Activated T-helper 1 cell treated with anti-CD3 and anti-CD28 coated beads, Interleukin-2, amount 50 U/mL, for 16 hours (primary cell): ENCODE results near the gene ASB2.

Experiments
- DNase-seq, 2 donors: peaks; one replicate each; pipeline ENCODE4 v3.0.0-alpha.2; 2020; ENCODE audit warnings: low read depth in 1 of 2, low spot score in 1 of 2

Gene ASB2

GRCh38 chr14:93964281-93964680, 12.1 kb downstream of the ASB2 start:
- no peak for DNase-seq

GRCh38 chr14:93963692-93964091, 12.7 kb downstream of the ASB2 start:
- DNase-seq: no peak

GRCh38 chr14:93962701-93963601, 13.4 kb downstream of the ASB2 start:
- no peak for DNase-seq

- DNase-seq: no peak
Measured at GRCh38 chr14:93961620-93962019, 14.8 kb downstream of the ASB2 start.

GRCh38 chr14:93960774-93961438, 15.5 kb downstream of the ASB2 start:
- DNase-seq: no peak

- DNase-seq: no peak
Measured at GRCh38 chr14:93960108-93960475, 16.3 kb downstream of the ASB2 start.

GRCh38 chr14:93959239-93960107, 16.9 kb downstream of the ASB2 start:
- peak; percentile 82 to 92 for DNase-seq

GRCh38 chr14:93958567-93959238, 17.7 kb downstream of the ASB2 start:
- no peak for DNase-seq

- DNase-seq: no peak
Measured at GRCh38 chr14:93957751-93958566, 18.4 kb downstream of the ASB2 start.

- no peak for DNase-seq
Measured at GRCh38 chr14:93957333-93957710, 19.0 kb downstream of the ASB2 start.

GRCh38 chr14:93956514-93957332, 19.6 kb downstream of the ASB2 start:
- no peak for DNase-seq

- DNase-seq: no peak
Measured at GRCh38 chr14:93955850-93956481, 20.4 kb downstream of the ASB2 start.

GRCh38 chr14:93954900-93955849, 21.2 kb downstream of the ASB2 start:
- DNase-seq: no peak

- DNase-seq: no peak
Measured at GRCh38 chr14:93954516-93954830, 21.9 kb downstream of the ASB2 start.

GRCh38 chr14:93953739-93954515, 22.4 kb downstream of the ASB2 start:
- DNase-seq: no peak

- DNase-seq: no peak
Measured at GRCh38 chr14:93953263-93953662, 23.1 kb downstream of the ASB2 start.

GRCh38 chr14:93952829-93953228, 23.5 kb downstream of the ASB2 start:
- DNase-seq: no peak
